Spinal cord (tissue), 10 donors: ENCODE results near the gene SCP2. TPM values are rescaled to one million over a fixed set of nuclear protein-coding genes. Genes with fewer than 3 reads are reported as not detected.

Source experiments
- DNase-seq, 6 donors: peaks; one replicate each; pipeline versions ENCODE4 v3.0.0 to v3.0.0-alpha.2; 2013 to 2015; ENCODE audit warnings: low spot score in 6 of 6, low read depth in 4 of 6
- H3K27ac ChIP-seq: one replicate; pipeline ENCODE4 v1.5.1; 2013; ENCODE audit warnings: low read depth, low read length, control low read depth
- H3K27me3 ChIP-seq: one replicate; pipeline ENCODE4 v1.6.1; 2013; ENCODE audit warnings: low read length; ENCODE audit not compliant: control insufficient read depth, insufficient read depth
- H3K36me3 ChIP-seq: one replicate; pipeline ENCODE4 v1.6.1; 2013; ENCODE audit warnings: low read length; ENCODE audit not compliant: control insufficient read depth, insufficient read depth
- H3K4me1 ChIP-seq: one replicate; pipeline ENCODE4 v1.6.1; 2013; ENCODE audit warnings: low read length; ENCODE audit not compliant: control insufficient read depth, insufficient read depth
- H3K4me3 ChIP-seq: one replicate; pipeline ENCODE4 v1.5.1; 2013; ENCODE audit warnings: low read depth, low read length, control low read depth
- H3K9me3 ChIP-seq: one replicate; pipeline ENCODE4 v1.6.1; 2013; ENCODE audit warnings: low read length; ENCODE audit not compliant: control insufficient read depth, insufficient read depth
- WGBS: methylation state at CpG from one replicate; pipeline ENCODE4 v1.1.5; 2013; ENCODE audit warnings: missing lambda C conversion rate; ENCODE audit not compliant: insufficient coverage; 5-methylcytosine and 5-hydroxymethylcytosine counted together
- polyA plus RNA-seq, 2 donors: library from polyadenylated mRNA; unstranded; fragments of 120-200 nt; gene quantifications; one replicate each; pipeline ENCODE4 v1.2.1, GENCODE V29; 2013; ENCODE audit not compliant: insufficient read length in 2 of 2
- total RNA-seq, 2 donors: library from RNA; depleted of rRNA in 1 of 2; stranded (reverse); fragments of 120-200 nt in 1 of 2; fragments of >200 nt in 1 of 2; gene quantifications; one replicate each; pipeline versions ENCODE4 v1.2.3 to v1.2.4, GENCODE V29; 2013 to 2014
- donor health status: healthy.

The SCP2 gene
- total and polyA plus RNA-seq, 4 donors, result 119 to 155 (median 143) TPM

DNA sequence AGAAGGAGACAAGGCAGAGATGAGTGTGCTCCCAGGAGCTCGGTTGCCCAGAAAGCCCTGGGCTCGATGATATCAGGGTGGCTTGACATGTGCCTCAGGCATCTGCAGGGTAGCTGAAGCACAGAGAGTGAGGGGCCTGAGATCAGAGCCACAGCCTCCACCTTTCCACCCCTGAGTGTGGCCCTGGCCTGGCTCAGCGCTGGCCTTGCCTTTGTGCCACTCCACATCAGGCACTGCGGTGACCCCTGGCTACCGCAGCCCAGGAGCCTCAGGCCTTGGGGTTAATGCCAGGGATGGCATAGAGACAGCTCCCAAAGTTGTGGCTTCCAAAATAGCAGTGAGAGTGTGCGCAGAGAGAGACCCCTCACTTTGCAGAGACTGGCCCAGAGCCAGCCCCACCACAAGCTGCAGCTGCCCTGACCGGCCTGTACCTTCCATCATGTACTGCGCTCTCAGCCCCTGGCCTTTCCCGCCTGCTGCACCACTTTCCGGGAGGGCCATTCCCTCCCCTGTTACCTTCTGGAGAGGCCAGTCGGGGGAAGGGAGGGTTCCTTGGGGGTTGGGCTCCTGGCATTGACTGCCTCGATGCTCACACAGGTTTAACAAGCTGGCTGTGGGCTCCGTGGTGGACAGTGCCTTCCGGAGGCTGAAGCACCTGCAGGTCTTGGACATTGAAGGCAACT is 154.4 kb downstream of the SCP2 start:
- H3K27ac ChIP-seq, result no peak overlapping the region
- H3K4me3 ChIP-seq, result no peak overlapping the region
- H3K9me3 ChIP-seq, result no peaks in the 10 kb centered on the region
- no peak for DNase-seq
- H3K4me1 ChIP-seq, result peaks cover 4% of the 10 kb centered on the region
- 62% methylated on average over 13 of the region's 14 CpGs for WGBS
- H3K36me3 ChIP-seq, result peaks cover 9% of the 10 kb centered on the region
- H3K27me3 ChIP-seq, result no peaks in the 10 kb centered on the region

DNA sequence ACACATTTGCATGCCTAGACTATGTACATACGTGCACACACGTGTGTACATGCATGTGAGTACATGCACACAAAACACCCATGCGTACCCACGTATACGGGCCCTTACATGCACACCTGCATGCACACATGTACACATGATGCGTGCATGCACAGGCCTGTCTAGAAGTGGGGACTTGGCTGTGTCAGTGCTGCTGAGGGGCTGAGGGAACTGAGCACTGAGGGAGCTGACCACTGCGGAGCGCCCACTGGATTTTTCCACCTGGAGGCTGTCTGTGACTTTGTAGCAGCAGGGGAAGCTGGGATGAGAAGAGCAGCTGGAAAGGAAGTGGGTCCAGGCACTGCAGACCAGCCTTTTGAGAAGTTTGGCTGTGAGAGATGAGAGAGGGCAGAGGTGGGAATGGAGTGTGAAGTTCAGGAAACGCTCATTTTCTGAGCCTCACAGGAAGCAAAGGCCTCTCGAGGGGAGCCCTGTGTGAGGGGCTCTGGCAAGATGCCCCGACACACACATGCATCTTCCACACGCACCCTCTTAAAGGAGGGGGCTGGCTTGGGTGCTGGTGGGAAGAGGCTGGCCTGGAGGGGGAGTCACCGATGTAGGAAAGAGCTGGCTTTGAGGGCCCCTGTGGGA is 155.9 kb downstream of the SCP2 start:
- Histone ChIP-seq H3K4me1 (peaks cover 4% of the 10 kb centered on the region), H3K36me3 (peaks cover 9% of the 10 kb centered on the region), H3K4me3 (no peak overlapping the region), H3K27ac (no peak overlapping the region), H3K27me3 (no peaks in the 10 kb centered on the region), H3K9me3 (no peaks in the 10 kb centered on the region)
- WGBS, result 91% methylated on average over 10 of the region's 13 CpGs
- no peak for DNase-seq

DNA sequence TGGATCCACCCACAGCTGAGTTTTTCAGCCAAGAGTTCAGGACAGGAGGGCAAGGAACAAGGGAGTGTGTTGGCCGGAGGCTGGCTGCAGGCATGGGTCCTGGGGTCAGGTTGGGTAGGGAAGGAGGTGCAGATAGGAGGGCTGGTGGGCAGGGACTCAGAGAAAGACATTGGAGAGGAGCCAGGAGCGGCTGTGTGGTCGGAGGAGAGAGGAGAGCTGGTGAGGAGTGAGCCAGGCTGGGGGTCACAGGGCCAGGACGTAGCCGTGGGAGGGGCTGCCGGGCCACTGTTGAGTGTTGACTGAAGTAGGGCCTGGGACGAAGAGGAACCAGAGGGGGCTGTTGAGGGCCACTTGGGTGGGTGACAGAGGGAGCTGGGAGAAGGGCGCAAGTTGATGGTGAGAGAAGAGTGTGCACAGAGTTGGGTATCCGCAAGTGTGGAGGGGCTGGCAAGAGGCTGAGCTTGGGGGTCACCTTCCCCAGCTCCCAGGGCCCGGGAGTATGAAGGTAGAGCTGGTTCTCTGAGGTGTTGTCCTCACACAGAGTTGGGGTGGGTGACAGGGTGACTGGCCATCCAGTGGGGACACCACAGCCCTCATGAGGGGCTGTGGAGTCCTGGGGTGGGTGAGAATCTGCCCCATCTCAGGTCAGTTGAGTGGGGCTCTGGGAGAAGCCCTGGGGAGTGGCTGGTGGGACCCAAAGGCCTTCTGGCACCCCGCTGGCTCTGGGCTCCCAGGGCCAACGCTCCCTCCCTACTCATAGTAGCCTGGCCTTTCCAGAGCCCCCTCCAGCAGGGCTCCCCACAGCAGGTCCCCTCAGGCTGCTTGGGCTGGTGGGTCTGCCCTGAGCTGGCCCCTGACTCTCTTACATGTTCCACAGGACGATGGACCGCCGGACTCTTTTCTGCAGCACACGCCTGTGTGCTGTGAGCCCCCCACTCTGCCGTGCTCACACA is 156.8 kb downstream of the SCP2 start:
- Histone ChIP-seq H3K4me3 (no peak overlapping the region), H3K36me3 (peaks cover 2% of the 10 kb centered on the region), H3K27ac (no peak overlapping the region), H3K4me1 (peaks cover 4% of the 10 kb centered on the region), H3K9me3 (no peaks in the 10 kb centered on the region), H3K27me3 (no peaks in the 10 kb centered on the region)
- 78% methylated on average over 16 of the region's 17 CpGs for WGBS
- DNase-seq, result no peak

DNA sequence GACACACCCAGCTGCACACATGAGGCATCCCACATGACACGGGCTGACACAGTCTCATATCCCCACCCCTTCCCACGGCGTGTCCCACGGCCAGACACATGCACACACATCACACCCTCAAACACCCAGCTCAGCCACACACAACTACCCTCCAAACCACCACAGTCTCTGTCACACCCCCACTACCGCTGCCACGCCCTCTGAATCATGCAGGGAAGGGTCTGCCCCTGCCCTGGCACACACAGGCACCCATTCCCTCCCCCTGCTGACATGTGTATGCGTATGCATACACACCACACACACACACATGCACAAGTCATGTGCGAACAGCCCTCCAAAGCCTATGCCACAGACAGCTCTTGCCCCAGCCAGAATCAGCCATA is 157.5 kb downstream of the SCP2 start:
- Histone ChIP-seq H3K27me3 (no peaks in the 10 kb centered on the region), H3K4me1 (peaks cover 7% of the 10 kb centered on the region), H3K4me3 (no peak overlapping the region), H3K36me3 (peaks cover 2% of the 10 kb centered on the region), H3K9me3 (no peaks in the 10 kb centered on the region), H3K27ac (no peak overlapping the region)
- WGBS, result 92% methylated on average over 8 of the region's 8 CpGs
- no peak for DNase-seq

DNA sequence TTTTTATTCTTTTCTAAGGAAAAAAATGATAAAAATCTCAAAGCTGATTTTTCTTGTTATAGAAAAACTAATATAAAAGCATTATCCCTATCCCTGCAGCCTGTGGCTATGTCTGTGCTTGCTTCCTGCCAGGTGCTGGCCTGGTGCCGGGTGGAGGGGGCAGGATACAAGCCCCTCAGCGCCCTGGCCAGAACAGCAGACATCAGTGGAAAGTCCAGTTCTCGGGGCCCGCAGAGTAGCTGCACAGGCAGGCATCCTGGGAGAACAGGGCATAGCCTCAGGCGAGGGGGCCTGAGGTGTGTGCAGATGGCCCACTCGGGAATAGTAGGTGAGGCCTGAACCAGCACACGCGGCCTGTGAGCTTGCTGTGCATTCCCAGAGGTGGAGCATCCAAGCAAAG is 158.3 kb downstream of the SCP2 start:
- H3K36me3 ChIP-seq, result peaks cover 2% of the 10 kb centered on the region
- peaks cover 7% of the 10 kb centered on the region for H3K4me1 ChIP-seq
- WGBS, result 83% methylated on average over 8 of the region's 8 CpGs
- no peak overlapping the region for H3K4me3 ChIP-seq
- H3K9me3 ChIP-seq, result no peaks in the 10 kb centered on the region
- H3K27ac ChIP-seq, result no peak overlapping the region
- H3K27me3 ChIP-seq, result no peaks in the 10 kb centered on the region
- DNase-seq, result no peak

DNA sequence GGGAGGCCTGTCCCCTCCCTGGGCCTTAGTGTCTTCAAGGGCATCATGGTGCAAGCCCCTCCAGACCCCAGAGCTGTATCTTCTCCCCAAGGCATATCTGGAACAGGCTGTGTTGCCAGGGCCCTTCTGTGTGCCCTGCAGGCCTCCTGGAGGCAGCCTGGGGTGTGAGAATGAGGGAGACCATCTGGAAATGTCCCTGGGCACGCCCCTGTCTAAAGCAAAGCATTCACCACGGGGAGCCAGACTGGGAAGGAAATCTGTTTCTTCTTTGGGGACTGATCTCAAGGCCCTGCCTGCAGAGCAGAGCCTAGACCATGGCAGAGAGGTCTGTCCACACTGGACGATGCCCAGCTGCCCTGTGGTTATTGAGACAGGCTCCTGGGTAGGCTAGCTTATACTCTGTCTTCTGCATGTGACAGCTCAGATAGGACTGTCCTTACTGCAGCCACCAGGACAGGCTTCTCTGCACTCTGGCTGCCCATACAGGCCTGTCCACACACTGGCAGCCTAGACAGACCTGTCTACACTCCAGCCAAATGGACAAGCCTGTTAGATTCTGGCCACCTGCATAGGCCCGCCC is 159.5 kb downstream of the SCP2 start:
- Histone ChIP-seq H3K4me3 (no peak overlapping the region), H3K9me3 (no peaks in the 10 kb centered on the region), H3K4me1 (peaks cover 7% of the 10 kb centered on the region), H3K36me3 (peaks cover 2% of the 10 kb centered on the region), H3K27me3 (no peaks in the 10 kb centered on the region), H3K27ac (no peak overlapping the region)
- WGBS, result 66% methylated on average over 4 of the region's 4 CpGs
- peak in 1 of 6 donors; percentile 8 for DNase-seq

DNA sequence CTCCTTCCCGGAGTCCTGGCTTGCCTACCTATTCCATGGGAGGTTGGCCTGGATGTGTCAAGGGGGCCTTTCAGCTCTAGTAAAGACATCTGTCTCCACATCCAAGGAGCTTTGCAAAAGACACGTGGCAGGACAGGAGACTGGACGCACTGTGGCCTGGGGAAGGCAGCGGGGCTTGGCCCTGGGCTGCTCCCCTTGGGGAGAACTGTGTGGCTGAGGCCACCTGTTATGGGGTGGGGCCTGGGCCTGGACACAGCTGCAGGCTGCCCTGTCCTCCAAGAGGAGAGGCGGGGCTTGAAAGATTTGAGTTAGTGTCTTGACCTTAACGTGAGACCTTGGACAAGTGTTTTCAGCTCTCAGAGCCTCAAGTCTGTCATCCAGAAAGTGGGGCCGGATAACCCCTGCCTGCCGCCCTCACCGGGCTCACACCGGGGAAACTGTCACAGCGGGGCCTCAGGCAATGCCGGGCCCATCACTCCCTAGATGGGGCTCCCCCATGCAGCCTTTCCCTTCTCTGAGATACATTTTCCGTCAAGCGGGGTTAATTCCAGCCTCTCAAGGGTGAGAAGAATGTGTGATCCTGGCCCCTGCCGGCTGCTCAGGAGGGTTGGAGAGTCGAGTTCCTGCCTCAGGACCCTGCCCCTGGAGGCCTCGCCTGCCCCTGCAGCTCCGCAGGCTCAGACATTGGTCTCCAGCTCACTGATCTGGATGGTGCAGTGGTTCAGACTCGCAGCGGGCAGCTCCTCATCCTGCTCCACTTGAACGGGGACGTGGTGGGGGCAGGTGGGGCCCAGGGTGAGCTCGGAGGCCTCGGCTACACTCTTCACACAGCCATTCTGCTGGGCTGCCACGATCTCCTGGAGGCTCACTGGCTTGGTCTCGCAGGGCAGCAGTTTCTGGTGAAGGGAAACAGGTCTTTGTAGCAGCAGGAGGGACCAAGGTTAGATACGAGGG is 160.5 kb downstream of the SCP2 start:
- Histone ChIP-seq H3K4me1 (peaks cover 7% of the 10 kb centered on the region), H3K4me3 (no peak overlapping the region), H3K27me3 (no peaks in the 10 kb centered on the region), H3K36me3 (peaks cover 2% of the 10 kb centered on the region), H3K9me3 (no peaks in the 10 kb centered on the region), H3K27ac (no peak overlapping the region)
- WGBS, result 75% methylated on average over 25 of the region's 27 CpGs
- DNase-seq, result no peak

DNA sequence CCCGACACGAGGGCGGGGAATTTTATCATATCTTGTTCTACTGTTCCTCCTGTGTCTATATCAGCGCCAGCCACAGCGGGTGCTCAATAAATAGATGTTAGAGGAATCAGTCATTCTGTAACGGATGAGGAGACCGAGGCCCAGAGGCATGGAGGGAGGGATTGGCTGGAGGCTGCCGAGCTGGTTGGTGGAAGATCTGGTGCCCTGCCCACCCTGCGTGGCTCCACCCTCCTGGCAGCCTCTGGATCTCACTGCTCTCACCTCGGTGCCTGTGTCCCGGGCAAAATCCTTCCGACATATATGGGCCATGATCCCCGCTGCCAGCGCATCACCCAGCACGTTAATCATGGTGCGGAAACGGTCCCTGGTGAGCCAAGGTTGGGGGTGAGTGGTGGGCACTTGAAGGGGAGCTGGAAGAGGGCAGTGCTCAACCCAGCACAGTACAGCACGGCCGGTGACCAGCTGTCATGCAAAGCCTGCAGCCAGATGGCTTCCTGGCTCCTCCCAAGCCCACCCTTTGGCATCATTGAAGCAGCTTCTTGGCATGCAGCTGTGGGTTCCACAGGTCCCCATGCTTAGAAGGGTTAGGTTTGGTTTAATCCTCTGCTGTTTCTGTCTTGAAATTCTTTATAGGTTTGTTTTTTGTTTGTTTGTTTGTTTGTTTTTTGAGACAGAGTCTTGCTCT is 161.7 kb downstream of the SCP2 start:
- Histone ChIP-seq H3K4me1 (peaks cover 7% of the 10 kb centered on the region), H3K36me3 (peaks cover 2% of the 10 kb centered on the region), H3K4me3 (no peak overlapping the region), H3K9me3 (no peaks in the 10 kb centered on the region), H3K27me3 (no peaks in the 10 kb centered on the region), H3K27ac (no peak overlapping the region)
- 75% methylated on average over 16 of the region's 19 CpGs for WGBS
- peak in 2 of 6 donors; percentile 18 to 38 for DNase-seq
